GM18502 (cell line): ENCODE data around the gene TMEM178B.

Experiments
- ATAC-seq: cut with Tn5 transposase; IDR thresholded peaks from one replicate; pipeline ENCODE4 v1.9.1; 2021; ENCODE audit warnings: mild to moderate bottlenecking; ENCODE audit not compliant: unreplicated experiment, poor library complexity

Gene TMEM178B

DNA sequence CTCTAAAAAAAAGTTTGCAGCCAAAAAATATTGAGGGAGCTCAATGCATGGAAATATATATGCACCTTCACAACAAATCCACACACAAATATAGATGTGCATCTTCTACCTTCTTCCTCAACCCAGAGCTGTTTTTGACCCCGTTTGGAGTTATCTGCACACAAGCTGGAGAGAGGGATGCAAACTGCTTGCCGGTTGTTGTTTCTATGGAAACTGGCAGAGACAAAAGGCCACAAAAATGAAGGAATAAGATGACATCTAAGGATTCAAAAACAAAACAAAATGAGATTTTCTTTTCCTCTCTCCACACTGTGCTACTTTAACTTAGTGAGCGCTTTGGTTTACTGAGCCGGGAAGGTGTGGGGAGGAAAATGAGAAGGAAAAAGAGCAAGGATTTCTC is 267.1 kb downstream of the TMEM178B start:
- no peak for ATAC-seq

DNA sequence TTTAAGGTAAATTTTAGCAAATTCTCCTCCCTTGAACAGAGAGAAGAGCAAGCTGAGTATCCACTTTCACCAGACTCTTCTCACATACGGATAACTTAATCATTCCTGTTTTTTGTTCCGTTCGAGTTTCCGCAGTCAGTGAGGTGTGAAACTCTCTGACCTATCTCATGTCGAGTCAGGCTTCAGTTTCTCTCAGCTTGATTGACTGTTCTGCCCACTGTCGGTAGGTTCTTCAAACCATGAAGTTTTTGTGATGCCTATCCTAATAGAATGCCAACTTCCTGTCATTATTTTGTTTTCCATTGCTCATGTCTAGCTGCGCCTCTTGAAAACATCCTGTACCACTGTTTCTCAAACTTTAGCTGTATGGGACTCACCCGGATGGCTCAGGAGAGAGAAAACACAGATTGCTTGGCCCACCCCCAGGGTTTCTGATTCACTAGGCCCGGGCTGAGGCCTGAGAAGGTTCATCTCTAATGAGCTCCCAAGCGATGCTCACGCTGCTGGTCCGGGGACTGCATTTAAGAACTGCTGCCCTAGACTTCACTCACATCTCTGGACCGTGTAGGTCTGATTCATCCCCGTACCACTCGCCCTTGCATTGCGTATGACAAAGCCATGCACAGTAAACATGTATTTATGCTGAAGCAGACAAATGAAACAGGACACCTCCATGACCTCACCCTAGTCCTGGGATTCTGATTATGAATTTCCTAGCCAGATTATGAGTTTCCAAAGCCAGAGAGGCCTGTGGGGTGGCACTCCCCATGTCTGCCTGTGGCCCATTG is 269.0 kb downstream of the TMEM178B start:
- no peak for ATAC-seq

- no peak for ATAC-seq
Observed at GRCh38 chr7:141344153-141344935, 270.5 kb downstream of the TMEM178B start.

DNA sequence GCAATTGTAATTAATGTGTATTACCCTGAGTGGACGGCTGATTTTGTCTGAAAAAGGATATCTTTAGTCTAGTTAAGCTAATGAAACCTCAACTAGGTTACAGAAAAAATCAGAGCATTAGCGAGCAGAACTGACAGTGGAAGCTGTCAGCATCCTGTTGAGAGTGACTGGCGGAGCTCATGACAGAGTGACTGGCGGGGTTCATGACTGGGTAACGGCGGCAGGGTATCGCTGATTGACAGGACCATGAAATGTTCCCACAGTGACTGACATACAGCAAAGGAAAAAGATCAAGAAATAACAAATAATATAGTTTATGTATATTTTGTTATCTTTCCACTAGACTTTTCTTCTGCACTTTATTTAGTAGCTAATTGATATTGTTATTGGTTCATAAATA is 274.9 kb downstream of the TMEM178B start:
- no peak for ATAC-seq

- ATAC-seq, result no peak
Observed at GRCh38 chr7:141349338-141349737, 275.5 kb downstream of the TMEM178B start.

DNA sequence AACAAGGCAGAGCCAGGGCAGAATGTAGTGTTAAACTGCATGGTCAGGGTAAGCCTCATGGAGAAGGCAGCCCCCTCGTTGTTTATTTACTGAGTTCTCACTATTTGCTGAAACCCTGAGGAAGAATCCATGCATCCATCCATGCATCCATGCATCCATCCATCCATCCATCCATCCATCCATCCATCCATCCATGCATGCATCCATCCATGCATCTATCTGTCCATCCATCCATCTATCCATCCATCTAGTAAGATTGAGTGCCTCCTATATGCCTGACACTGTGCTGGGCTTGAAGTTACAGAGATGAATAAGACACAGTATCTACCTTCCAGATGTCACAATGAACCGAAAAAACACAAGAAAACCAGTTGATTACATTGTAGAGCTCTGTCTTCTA is 275.9 kb downstream of the TMEM178B start:
- ATAC-seq, result no peak

- no peak for ATAC-seq
Observed at GRCh38 chr7:141351175-141351574, 277.3 kb downstream of the TMEM178B start.

DNA sequence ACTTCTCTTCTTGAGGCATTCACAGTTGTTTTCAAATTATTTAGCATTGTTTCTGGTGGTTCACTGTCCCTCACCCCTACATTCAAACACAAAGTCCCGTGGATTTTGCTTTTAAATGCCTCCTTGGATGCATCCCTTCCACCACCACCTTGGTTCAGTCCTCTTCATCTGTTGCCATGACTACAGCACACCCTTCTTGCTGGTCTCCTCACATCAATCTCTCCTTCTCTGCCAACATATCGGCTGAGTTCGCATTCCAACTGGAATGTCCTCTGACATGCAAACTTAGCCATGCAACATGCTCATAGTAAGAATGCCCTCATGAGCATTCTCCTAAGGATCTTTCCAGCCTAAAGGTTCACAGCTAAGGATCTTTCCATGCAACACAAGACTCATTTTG is 279.1 kb downstream of the TMEM178B start:
- no peak for ATAC-seq

DNA sequence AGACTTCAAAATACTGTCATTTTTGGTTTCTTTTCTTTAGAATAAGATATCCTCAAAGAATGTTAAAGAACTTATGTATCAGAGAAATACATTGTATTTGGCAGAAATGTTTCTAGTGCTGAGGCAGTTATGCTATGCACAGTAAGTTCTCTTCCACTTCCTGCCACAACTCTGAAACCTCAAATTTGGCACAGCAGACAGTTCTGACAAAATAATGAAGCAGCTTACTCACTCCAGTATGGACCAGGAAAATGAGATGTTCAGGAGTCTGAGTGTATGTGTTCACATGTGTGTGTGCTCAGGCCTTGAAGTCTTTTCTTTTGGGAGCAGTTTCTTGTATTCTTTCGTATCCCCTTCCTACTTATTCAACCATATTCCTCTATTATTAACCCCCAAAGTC is 280.4 kb downstream of the TMEM178B start:
- no peak for ATAC-seq

GRCh38 chr7:141355032-141355431 is 281.2 kb downstream of the TMEM178B start:
- ATAC-seq, result no peak

DNA sequence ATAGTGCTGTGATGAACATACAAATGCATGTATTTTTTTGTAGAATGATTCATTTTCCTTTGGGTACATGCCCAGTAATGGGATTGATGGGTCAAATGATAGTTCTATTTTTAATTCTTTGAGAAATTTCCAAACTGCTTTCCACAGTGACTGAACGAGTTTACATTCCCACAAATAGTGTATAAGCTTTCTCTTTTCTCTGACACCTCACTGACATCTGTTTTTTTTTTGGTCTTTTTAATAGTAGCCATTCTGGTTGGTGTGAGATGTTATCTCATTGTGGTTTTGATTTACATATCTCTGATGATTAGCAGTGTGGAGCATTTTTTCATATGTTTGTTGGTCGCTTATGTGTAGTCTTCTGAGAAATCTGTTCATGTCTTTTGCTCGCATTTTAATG is 282.3 kb downstream of the TMEM178B start:
- ATAC-seq, result no peak

DNA sequence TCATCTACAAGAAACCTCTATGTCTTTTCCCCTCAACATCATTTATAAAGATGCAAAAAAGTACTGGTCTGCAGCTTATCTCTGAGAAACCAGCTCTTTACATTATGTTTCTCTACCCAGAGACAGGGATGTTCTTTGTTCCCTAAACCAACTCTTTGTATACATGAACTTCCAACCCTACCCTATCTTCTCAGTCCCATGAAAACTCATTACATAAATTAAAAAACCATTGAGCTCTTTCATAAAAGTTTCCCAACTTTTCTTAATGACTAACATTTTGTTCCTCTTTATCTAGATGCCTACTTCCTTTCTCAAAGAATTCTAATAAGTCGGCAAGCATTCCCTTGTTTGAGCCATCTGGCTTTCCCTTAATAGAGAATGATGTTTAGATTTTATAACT is 284.5 kb downstream of the TMEM178B start:
- ATAC-seq, result no peak

- ATAC-seq, result no peak
Observed at GRCh38 chr7:141359262-141359661, 285.4 kb downstream of the TMEM178B start.

DNA sequence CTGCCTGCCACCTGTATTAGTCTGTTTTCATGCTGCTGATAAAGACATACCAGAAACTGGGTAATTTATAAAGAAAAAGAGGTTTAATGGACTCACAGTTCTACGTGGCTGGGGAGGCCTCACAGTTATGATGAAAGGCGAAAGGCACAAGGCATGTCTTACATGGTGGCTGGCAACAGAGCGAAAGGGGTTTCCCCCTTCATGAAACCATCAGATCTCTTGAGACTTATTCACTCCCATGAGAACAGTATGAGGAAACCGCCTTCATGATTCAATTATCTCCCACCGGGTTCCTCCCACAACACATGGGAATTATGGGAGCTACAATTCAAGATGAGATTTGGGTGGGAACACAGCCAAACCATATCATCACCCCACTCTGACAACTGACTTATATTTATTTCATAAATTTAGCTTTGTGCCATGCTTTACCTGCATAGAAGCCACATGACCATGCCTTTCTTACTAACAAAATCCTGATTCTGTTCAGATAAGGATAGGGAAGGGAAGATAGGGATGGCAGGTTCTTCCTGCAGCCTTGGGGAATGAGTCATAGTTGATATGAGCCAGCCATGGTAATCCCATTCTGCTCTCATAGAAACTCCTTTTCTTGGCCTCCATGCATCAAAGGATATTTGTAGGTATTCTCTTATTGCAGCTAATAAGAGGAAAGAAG is 286.0 kb downstream of the TMEM178B start:
- no peak for ATAC-seq

- ATAC-seq, result no peak
Observed at GRCh38 chr7:141360416-141360760, 286.5 kb downstream of the TMEM178B start.

GRCh38 chr7:141360803-141361202 is 286.9 kb downstream of the TMEM178B start:
- ATAC-seq, result no peak

GRCh38 chr7:141361479-141361878 is 287.6 kb downstream of the TMEM178B start:
- ATAC-seq, result no peak

GRCh38 chr7:141361960-141362359 is 288.1 kb downstream of the TMEM178B start:
- ATAC-seq, result no peak

DNA sequence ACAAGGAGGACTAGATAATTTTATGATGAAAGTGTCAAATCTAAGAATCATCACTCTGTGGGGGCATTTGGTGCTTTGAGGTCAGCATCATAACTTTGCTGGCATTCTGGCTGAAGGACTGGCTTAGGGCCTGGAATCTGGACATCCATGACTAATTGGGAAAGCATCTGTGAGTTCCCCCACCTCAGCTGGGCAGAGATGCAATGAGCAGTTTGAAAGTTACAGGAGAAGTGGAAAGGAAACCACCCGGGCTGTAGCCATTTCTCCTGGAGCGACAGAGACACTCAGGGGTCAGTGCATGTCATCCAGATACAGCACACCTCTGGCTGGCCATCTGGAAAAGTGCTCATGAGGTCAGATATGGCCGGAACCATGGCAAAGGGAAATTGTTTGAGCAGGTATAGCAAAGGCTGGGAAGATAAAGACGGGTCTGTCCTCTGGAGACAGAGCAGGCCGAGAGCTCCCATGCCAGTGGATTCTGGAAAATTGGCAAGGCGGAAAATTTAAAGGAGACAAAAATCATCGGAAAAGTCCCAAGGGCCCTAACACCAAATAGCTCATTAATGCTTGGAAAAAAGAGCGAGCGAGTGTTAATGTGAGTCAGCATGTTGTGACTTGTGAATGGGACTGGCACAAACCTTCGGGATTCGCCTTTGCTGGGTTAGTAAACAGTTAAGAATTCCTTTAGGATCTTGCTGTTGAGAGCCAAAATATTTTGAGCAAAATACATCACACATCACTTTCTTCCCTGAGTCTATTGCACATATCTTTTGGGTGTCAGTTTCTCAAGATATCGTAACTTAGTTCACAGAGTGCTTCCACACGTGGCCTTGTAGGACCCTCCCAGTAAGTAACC is 288.9 kb downstream of the TMEM178B start:
- no peak for ATAC-seq

DNA sequence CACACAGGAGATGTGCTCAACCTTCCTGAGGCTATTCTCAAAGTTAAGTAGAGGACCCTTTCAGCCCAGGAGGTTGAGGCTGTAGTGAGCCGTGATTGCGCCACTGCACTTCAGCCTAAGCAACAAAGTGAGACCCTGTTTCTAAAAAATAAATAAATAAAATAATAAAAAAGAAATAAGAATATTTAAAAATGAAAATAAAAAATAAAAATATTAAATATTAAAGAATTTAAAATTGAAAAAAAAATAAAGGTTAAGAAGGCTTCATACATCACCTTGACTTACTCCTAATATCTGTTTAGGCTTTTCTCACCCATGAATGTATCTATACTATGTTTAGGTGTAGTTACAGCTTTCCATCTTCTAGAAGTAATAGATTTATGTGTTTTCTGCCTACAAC is 289.9 kb downstream of the TMEM178B start:
- ATAC-seq, result no peak
